Measurements from ENCODE around the gene UCK2. TPM values are rescaled to one million over a fixed set of nuclear protein-coding genes. Genes with fewer than 3 reads are reported as not detected.

UCK2 gene
- total and polyA plus RNA-seq, 9 of the 15 experiments (the other 6 are each of a cell fraction or from before 2014, with no cell fraction given): 71.6 to 145 (median 95.8) TPM

DNA sequence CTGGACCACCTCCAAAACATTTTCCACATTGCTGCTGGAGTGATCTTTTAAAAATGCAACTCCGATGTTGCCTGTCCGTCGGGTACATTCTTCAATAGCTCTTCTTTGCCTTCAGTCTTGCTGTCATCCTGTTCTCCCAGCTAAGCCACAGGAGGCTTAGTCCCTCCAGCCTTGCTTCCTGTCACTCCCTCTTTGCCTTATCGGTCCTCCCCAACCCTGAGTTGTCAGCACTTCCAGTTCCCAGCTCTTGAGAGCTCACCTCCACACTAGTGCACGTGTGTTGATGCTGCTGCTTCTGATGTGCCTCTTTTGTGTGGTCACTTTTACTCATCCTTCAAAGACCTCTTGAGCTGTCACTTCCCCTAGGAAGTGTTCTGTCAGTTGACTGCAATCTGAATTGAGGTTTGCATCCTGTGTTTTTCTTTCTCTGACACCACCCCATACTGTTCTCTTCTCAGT, 15.3 kb downstream of the UCK2 start (continued):
- no peak for TF ChIP-seq TARDBP (IDR thresholded peaks at IDR 0.05)
- TF ChIP-seq, protein P1, sequence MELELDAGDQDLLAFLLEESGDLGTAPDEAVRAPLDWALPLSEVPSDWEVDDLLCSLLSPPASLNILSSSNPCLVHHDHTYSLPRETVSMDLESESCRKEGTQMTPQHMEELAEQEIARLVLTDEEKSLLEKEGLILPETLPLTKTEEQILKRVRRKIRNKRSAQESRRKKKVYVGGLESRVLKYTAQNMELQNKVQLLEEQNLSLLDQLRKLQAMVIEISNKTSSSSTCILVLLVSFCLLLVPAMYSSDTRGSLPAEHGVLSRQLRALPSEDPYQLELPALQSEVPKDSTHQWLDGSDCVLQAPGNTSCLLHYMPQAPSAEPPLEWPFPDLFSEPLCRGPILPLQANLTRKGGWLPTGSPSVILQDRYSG (tag; conservative IDR thresholded peaks at IDR 0.05; ENCODE audit: low read depth): no peak
- TF ChIP-seq, protein P2, sequence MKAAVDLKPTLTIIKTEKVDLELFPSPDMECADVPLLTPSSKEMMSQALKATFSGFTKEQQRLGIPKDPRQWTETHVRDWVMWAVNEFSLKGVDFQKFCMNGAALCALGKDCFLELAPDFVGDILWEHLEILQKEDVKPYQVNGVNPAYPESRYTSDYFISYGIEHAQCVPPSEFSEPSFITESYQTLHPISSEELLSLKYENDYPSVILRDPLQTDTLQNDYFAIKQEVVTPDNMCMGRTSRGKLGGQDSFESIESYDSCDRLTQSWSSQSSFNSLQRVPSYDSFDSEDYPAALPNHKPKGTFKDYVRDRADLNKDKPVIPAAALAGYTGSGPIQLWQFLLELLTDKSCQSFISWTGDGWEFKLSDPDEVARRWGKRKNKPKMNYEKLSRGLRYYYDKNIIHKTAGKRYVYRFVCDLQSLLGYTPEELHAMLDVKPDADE (conservative IDR thresholded peaks at IDR 0.05; ENCODE audit: control insufficient read depth, low read depth, low read length): no peak
- TF ChIP-seq JUN (IDR thresholded peaks at IDR 0.05; ENCODE audit: borderline replicate concordance, low read depth, low read length): peak; percentile 65
- TF ChIP-seq JUN (CRISPR knock-in tag; IDR thresholded peaks at IDR 0.05; ENCODE audit: borderline replicate concordance): no peak
- peak; percentile 73; the same call in 1 of the 2 replicates for TF ChIP-seq JUND (IDR thresholded peaks at IDR 0.05; ENCODE audit: borderline replicate concordance, low read depth, low read length)
- peak; percentile 69; the same call in 1 of the 3 replicates for TF ChIP-seq JUND (tag; IDR thresholded peaks at IDR 0.05; ENCODE audit: borderline replicate concordance, low read depth, low read length)
- TF ChIP-seq RAD21 (CRISPR knock-in tag; conservative IDR thresholded peaks at IDR 0.05 in 1 of 2, IDR thresholded peaks at IDR 0.05 in 1 of 2): peak; percentile 13 to 32; a peak in 2 of 4 replicates
- TF ChIP-seq MCM7 (IDR thresholded peaks at IDR 0.05): no peak
- peak; percentile 48; the same call in 1 of the 2 replicates for TF ChIP-seq SPI1 (IDR thresholded peaks at IDR 0.05; ENCODE audit: borderline replicate concordance, low read depth, low read length)
- TF ChIP-seq HINFP (tag; conservative IDR thresholded peaks at IDR 0.05; ENCODE audit: low read depth): no peak
- TF ChIP-seq DPF2 (IDR thresholded peaks at IDR 0.05): peak; percentile 88
- TF ChIP-seq PHB2 (IDR thresholded peaks at IDR 0.05; ENCODE audit: low read depth): no peak
- TF ChIP-seq, protein P3, sequence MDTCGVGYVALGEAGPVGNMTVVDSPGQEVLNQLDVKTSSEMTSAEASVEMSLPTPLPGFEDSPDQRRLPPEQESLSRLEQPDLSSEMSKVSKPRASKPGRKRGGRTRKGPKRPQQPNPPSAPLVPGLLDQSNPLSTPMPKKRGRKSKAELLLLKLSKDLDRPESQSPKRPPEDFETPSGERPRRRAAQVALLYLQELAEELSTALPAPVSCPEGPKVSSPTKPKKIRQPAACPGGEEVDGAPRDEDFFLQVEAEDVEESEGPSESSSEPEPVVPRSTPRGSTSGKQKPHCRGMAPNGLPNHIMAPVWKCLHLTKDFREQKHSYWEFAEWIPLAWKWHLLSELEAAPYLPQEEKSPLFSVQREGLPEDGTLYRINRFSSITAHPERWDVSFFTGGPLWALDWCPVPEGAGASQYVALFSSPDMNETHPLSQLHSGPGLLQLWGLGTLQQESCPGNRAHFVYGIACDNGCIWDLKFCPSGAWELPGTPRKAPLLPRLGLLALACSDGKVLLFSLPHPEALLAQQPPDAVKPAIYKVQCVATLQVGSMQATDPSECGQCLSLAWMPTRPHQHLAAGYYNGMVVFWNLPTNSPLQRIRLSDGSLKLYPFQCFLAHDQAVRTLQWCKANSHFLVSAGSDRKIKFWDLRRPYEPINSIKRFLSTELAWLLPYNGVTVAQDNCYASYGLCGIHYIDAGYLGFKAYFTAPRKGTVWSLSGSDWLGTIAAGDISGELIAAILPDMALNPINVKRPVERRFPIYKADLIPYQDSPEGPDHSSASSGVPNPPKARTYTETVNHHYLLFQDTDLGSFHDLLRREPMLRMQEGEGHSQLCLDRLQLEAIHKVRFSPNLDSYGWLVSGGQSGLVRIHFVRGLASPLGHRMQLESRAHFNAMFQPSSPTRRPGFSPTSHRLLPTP (IDR thresholded peaks at IDR 0.05; ENCODE audit: borderline replicate concordance, extremely low read depth, insufficient read length): no peak

All from K562 (cell line).